Occipital lobe (tissue), 2 donors: Measurements from ENCODE around the gene TMEM53. TPM values are rescaled to one million over a fixed set of nuclear protein-coding genes. Genes with fewer than 3 reads are reported as not detected.
"Not testable (repeated sequence)": the region's sequence is repeated elsewhere in the genome, so short reads cannot be mapped to it uniquely, and the experiment has no call there.

Experiments used
- DNase-seq: peaks from one replicate; lab custom pipeline; 2025; lab: John Stamatoyannopoulos, UW
- total RNA-seq: library from RNA; depleted of rRNA; stranded (reverse); fragments of >200 nt; gene quantifications from one replicate; pipeline ENCODE4 v1.2.3, GENCODE V29; 2014

The TMEM53 gene
- total RNA-seq, result 3.7 TPM

DNA sequence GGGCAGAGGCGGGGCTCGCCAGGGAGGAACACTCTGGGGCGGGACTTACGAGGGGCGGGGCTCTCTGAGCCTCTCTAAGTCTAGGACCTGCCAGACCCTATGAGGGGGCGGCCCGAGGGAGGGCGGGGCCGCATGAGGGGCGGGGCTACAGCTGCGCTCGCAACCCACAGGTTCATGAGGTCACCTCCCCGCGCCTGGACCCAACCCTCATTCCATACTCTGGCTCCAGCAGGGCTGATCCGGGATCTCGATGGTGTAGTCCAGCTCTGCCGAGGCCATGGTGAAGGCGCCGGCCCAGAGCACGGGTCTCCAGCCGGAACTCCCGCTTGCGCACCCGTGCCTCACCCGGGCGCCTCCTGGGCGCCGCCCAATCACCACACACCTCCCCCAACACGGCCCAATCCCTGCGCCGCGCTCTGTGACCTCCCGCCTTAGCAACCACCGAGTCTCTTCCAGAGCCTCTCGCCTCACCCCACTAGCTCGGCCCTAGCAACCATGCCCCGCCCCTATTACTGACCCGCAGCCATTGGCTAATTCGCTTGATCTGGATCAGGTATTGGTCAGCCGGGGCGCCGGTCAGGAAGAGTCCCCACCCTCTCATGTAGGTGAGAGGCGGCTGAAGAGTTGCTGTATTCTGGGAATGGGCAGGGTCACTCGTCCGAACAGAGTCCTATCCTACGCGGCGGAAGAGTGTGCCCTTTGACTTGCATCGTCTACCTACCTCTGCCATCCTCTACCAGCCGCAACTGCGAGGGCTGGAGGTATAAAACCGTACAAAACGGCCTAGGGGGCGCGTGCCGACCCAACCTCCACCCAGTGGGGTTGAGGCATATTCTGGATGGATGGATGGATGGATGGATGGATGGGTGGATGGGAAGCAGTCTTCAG lies at the start of gene TMEM53, which contains the start of gene ARMH1:
TSS of gene TMEM53 (minus strand) at position 369 of the 888 bp plus-strand sequence. CDS start at position 279, 90 bp downstream.
TSS of gene ARMH1 (plus strand) at position 602 of the 888 bp plus-strand sequence. CDS start 14,984 bp downstream, outside the sequence.
- DNase-seq, result peak; percentile 100

DNA sequence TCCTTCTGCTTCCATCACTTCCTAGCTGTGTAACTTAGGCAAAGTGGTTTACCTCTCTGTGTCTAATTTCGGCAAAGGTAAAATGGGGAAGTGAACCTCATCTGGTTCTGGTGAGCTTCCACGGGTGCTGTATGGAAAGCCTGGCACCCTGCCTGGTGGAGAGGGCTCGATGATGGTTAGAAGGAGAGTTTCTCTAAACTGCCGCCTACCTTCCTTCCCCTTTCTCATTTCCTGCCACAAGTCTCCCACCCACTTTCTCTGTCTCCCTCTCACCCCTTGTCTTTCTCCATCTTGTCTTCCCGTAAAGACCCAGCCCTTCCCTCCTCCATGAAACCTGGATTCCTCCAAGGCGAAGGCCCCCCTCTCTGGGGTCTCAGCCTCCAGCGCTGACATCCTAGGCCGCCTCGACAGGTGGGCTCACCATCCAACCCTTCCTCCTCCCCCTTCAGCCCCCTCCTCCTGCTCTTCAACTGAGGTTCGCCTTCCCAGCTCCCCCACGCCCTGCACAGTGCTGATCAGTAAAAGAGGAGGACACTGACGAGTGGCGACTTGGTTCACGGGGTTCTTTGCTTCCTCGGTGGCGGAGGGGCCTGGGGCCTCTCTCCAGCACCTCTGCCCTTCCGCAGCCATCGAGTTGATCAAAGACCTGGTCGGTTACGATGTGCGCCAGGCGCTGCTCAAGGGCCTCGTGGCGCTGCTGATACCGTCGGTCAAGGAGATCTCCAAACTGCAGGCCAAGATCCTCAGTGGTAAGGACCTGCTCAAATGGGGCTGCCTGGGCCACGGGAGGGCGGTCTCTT lies 49.4 kb upstream of the TMEM53 start:
- DNase-seq, result no peak

DNA sequence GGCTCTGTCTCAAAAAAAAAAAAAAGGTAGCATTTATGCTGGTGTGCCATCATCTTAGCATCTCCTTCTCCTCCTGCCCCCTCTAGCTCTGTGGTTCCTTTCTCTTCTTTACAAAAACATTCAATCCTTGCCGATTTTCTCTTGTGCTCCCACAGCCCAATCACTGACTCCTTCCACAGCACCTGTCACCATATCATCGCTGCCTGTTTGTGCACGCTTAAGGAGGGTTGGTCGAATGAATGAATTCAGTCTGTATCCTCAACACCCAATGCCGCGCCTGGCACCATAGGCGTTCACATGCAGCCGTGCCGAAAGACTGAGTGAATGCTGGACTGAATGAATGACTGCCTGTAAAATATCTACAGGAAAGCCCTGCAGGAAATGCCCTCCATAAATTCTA lies 48.8 kb upstream of the TMEM53 start:
- no peak for DNase-seq

DNA sequence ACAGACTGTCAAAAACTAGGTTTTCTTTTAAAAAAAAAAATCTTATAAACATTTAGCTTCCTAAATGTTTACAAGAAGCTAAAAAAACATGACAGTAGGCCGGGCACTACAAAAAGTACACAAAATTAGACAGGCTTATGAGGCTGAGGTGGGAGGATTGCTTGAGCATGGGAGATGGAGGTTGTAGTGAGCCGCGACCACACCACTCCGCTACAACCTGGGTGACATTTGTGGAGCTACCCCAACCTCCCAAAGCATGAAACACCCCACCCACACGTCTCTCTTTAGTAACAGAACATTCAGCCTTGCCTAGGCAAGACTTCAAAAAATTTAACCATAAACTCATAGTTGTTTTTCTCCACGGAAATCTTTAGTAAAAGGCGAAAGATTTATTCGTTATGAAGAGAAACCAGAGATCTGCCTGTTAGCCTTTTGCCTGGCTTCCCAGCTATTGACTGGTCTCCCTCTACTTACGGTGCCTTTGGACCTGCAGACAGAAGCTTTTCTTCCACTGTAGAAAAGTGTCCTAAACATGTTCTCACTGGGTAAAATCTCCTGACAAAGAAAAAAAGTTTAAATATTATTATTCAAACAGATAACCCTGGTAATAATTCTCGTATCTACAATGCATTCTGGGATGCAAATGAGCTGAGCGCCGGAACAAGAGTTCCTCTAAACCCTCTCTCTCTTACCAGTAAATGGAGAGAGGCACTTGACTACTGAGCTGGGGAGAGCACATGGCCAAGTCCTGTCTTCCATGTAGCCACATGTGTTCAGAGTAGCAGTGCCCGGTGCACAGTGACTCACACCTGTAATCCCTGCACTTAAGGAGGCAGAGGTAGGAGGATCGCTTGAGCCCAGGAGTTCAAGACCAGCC lies 47.4 kb upstream of the TMEM53 start:
- DNase-seq, result peak; percentile 17

DNA sequence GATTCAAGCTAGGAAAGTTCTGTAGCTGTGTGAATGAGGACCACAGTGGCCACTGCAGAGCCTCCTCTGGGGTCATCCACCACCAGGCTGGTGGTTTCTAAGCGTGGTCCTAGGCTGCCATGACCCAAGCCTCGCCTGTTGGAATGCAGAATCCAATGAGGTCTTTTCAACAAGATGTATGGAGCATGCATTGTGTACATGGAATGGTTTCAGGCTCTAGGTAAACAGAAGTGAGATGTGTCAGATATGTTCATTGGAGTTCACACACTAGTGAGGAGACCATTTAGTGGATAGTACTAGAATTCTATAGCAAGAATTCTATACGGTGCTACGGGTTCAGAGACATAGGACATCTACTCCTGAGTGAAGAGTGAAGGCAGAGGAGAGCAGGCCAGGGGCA lies 46.0 kb upstream of the TMEM53 start:
- no peak for DNase-seq

DNA sequence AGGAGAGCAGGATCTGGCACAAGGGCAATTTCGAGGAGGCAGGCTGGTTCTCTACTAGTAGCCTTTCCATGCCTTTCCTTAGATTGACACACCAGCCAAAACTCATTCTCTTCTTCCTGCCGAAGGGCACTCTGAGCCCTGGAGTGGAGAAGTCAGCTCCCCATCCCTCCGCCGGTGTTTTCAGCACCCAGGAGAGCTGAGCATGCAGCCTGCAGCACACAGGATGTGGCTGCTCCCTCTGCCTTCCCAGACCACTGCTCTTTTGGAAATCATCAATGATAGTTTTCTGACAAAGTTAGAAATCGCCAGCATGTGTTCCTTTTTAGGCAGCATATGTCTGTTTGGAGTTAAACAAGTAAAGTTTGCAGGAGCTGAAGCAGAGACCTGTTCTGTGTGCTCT lies 45.0 kb upstream of the TMEM53 start:
- DNase-seq, result no peak

DNA sequence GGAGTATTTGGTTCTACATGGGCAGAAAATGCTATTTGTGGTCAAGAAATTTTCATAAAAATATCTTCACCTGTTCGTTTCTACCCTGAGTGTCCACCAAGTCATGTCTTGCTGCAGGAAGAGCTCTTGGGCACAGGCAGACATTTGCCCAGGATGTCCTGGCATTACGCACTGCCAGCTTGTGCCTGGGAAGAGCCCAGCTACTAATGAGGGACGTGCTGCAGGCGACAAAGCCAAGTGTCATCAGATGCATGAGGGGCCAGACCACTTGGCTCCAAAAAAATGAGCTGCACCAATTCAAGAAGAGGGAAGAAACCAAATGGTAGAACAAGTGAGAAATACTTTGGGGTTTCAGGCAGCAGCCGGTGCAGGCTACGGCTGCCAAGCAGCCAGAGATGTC lies 43.8 kb upstream of the TMEM53 start:
- no peak for DNase-seq

DNA sequence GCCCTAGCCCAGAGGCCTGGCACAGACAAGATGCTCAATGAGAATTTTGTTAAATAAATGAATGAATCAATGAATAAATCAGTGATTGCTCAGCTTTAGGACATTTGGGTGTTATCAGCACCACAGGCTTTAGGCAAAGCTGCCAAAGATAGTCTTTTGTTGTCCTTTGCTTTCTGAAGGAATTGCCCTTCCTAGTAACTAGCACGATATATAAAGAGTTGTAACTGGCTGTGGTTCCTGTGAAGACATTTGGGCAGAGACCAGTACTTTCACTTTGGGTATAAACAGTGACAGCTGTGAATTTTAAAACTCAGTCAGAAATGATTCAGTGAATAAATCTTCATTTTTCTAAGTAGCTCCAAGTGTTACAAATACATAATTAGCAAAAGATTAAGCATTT lies 43.4 kb upstream of the TMEM53 start:
- DNase-seq, result no peak

DNA sequence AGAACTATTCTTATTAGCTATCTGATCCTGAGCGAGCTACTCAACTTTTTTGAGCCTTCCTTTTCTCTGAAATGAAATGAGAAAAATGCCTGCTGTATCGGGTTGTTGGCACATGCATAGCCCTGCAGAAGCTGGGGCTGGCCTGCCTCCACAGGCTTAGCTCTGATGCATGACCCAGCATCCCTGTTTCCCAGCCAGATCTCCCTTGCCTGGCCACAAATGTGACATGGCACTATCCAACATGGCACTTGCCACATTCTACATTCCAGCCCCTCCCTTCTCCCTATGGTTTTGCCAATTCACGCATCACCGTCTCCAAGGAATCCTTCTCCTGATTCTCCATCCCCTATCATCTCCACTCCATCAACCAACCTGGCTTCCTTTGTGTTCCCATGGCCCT lies 42.9 kb upstream of the TMEM53 start:
- DNase-seq, result no peak

DNA sequence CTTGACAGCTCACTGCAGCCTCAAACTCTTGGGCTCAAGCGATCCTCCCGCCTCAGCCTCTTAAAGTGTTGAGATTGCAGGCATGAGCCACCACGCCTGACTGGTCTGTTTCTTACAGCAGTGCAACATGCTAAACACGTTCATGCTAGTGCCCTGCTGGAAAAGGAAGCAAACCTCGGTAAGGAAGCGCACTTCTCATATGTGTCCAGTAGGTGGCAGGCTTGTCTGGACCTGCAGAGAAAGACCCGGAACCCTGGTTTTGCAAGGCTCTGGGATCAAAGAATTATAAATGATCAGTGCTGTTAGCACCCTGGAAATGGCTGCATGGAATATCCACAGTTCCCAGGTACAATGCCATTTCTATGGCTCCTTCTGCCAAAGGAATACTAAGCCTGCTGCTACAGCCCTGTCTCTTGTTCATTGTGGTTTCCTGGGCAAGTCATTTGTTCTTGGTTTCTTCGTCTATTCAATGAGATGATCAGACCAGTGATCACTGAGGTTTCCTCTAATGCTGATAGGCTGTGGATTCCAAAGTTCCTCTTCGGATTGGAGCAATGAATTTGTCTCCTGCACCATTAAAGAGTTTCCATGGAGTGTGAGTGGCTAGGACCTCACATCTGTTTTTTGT lies 40.8 kb upstream of the TMEM53 start:
- DNase-seq, result peak; percentile 35

DNA sequence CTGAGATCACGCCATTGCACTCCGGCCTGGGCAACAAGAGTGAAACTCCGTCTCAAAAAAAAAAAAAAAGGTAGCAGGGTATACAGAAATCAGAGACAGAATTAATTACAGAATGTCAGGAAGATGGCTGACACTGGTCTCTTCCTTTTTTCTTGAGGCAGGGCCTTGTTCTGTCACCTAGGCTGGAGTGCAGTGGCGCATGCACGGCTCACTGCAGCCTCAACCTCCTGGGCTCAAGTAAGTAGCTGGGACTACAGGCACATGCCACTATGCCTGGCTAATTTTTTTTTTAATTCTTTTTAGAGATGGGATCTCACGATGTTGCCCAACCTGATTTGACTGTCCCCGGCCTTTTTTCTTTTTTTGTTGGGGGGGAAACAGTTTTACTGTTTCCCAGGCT lies 40.3 kb upstream of the TMEM53 start:
- no peak for DNase-seq

DNA sequence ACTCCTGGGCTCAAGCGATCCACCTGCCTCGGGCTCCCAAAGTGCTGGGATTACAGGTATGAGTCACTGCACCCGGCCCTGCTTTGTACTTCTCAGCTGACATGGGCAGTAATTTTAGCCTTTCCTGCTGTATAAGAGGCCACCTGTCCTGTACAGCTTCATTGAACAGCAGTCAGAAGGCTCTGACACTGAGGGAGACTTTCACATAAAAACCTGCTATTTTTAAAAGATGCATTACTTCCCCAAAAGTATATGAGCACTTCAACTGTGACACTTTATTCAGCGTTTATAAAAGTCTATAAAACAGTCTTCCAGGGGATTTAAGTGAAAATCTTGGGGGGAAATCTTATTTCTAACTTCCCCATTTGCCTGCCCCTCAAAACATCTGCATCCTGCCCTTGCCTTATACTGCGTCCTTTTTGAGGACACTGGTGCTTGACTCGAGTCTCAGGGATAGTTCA lies 39.1 kb upstream of the TMEM53 start:
- no peak for DNase-seq

DNA sequence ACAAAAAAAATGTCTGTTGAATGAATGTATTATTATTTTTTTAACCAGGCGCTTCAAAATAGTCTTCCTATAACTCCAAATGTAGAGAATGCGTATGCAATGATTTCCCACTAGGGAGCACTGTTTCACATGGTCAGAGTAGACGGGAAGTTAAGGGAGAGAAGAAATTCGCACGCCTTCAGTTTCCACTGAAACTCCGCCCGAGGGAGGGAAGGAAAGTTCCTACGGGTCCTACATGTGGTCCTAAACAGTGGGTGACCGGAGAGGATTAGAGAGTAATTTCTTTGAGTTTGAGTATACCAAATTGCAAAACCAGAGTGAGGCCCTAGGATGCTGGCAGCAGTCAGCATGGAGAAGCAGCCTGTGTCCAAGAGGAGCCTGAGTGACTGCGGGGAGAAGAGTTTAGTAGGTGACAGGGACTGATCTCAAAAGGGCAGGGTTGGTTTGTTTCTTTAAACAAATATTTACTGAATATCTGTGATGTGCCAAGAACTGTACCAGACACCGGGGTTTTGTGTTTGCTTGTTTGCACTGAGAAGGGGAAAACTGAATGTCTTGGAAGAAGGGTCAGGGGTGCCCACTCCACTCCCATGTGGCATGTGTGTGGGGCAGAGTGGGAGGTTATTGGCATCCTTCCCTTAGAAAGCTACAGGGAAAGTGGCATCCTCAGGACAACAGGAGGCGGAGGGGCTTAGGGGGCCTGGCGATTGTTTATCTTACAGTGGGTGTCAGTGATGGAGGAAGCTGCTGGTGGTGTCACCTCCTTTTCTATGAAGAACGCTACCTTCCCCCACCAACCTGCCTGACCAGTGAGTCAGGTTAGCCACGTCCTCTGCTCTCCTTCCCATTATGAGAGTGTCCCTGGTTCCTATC lies 33.9 kb upstream of the TMEM53 start:
- DNase-seq, result no peak

DNA sequence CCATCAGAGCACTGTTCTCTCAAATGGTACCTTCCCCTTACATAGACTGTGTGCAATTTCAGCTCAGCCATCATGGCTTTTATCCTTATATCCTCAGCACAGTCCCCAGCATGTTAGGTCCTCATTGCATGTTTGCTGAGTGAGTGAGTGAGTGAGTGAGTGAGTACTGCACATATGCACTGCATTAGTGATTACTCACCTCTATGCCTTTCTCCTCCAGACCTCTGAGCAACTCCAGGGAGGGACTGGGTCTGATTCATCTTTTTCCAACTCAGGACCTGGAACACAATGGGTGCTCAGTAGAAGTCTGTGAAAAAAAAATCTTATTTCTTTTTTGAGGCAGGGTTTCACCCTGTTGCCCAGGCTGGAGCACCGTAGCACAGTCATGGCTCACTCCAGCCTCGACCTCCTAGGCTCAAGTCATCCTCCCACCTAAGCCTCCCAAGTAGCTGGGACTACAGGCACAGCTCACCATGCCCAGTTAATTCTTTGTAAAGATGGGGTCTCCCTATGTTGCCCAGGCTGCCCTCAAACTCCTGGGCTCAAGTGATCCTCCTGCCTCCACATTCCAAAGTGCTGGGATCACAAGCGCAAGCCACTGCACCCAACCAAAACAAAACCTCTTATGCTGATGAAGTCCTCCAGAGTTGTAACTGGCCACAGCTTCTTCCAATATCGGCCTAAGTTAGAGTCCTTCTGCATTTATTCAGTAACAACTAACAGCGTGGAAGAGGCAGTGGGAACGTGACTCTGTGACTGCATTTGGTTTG lies 33.0 kb upstream of the TMEM53 start:
- DNase-seq, result no peak

DNA sequence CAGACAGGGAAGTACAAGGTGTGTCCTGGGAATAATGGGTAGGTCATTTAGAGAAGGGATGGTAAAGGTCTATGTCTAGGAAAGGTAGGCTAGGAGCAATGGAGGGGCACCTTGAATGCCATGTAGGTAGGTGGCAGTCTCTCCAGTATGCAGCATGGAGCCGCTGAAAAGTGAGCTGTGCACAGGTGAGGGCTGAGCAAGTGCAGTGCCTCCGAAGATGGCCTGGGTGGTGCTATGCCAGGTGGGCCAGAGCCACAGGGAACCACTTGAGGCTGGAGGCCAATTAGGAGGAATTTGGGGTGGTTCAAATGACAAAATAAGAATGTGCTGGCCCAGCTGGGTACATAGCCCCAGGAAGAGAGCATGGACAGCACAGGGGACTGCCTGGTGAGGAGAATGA lies 31.7 kb upstream of the TMEM53 start:
- no peak for DNase-seq

DNA sequence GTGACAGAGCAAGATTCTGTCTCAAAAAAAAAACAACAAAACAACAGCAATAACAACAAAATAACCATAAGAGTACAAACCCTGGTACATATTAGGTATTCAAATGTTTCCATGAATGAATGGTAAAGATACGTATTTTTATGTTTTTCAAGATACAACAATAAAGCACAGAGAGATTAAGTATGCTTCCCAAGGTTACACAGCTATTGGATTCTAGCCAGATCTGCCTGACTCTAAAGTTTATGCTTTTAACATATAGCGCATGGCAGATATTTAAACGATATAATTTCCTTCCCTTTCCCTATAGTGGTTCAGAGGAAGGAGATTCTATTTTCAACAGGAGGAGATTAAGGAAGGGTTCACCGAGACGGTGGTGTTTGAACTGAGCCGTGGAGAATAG lies 31.2 kb upstream of the TMEM53 start:
- no peak for DNase-seq

DNA sequence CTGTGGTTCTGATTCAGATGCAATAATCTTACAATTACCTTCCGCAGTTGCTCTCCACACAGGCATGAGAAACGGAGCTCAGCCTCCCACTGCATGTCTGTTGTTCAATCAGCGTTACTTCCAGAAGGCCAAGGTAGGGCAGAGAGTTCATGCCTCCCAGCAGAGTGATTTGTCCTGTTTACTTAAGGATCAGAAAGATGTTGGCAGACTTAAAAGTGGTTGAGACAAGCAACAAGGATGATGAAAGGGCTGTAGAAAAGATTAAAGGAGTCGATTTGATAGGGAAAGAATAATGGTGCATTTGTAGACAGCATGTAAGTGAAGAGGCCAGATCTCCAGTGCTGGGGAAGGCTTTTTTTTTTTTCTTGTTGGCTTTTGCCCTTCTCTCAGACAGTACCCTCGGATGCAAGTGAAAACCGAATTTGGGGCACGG lies 26.9 kb upstream of the TMEM53 start:
- no peak for DNase-seq

DNA sequence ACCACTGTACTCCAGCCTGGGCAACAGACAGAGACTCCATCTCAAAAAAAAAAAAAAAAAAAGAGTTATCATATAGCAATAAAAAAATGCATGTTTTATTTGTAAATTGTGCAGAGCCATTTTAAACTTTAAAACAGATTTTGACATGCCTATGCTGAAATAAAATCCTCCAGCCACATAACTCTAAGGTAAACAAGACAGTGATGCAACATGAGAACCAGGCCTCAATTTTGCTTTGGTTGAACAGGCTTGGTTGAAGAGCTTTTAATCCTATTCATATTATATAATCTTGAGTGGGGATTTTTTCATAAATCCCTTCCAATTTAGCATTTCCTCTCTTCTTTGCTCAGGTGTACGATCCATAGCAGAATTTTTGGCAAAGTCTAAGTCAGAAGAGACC lies 26.3 kb upstream of the TMEM53 start:
- DNase-seq, result no peak

DNA sequence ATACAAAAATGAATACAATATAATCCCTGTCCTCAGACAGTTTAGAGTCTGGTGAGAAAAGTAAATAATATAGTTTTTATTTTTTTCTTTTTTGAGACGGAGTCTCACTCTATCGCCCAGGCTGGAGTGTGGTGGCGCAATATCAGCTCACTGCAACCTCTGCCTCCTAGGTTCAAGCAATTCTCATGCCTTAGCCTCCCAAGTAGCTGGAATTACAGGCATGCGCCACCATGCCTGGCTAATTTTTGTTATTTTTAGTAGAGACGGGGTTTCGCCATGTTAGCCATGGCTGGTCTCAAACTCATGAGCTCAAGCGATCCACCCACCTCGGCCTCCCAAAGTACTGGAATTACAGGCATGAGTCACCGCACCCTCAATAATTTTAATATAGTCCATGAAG lies 25.1 kb upstream of the TMEM53 start:
- not testable (repeated sequence) for DNase-seq
